Smooth muscle cell (in vitro differentiated cells): Measurements from ENCODE around the gene AMHR2. TPM values are rescaled to one million over a fixed set of nuclear protein-coding genes. Genes with fewer than 3 reads are reported as not detected.

Source experiments
- DNase-seq: peaks from one replicate; lab custom pipeline; 2025; ENCODE audit not compliant: unreplicated experiment; lab: John Stamatoyannopoulos, UW
- H2AFZ ChIP-seq: fragments of 200-600 bp; sonication (generic); 2 replicates; pipeline ENCODE4 v1.6.0; 2016; ENCODE audit warnings: antibody characterized with exemption, low read depth, mild to moderate bottlenecking
- H3F3A ChIP-seq: fragments of 200-600 bp; sonication (generic); 2 replicates; pipeline ENCODE4 v1.6.0; 2017; ENCODE audit warnings: antibody characterized with exemption, low read depth
- H3K27ac ChIP-seq: fragments of 200-600 bp; sonication (generic); 2 replicates; pipeline ENCODE4 v1.5.1; 2016; ENCODE audit warnings: low read depth, mild to moderate bottlenecking
- H3K27me3 ChIP-seq: fragments of 200-600 bp; sonication (generic); 2 replicates; pipeline ENCODE4 v1.6.1; 2016; ENCODE audit warnings: low read depth, mild to moderate bottlenecking
- H3K36me3 ChIP-seq: fragments of 200-600 bp; sonication (generic); 2 replicates; pipeline ENCODE4 v1.5.1; 2016; ENCODE audit warnings: low read depth
- H3K4me1 ChIP-seq: fragments of 200-600 bp; sonication (generic); 2 replicates; pipeline ENCODE4 v1.5.1; 2016; ENCODE audit warnings: low read depth
- H3K4me2 ChIP-seq: fragments of 200-600 bp; sonication (generic); 2 replicates; pipeline ENCODE4 v1.6.0; 2016; ENCODE audit warnings: mild to moderate bottlenecking
- H3K4me3 ChIP-seq: fragments of 200-600 bp; sonication (generic); 2 replicates; pipeline ENCODE4 v1.5.1; 2016; ENCODE audit warnings: mild to moderate bottlenecking
- H3K79me2 ChIP-seq: fragments of 200-600 bp; sonication (generic); 2 replicates; pipeline ENCODE4 v1.6.0; 2016; ENCODE audit warnings: low read depth, mild to moderate bottlenecking
- H3K9ac ChIP-seq: fragments of 200-600 bp; sonication (generic); 2 replicates; pipeline ENCODE4 v1.6.0; 2016; ENCODE audit warnings: low read depth
- H3K9me3 ChIP-seq: fragments of 200-600 bp; sonication (generic); replicated peaks from 2 replicates; pipeline ENCODE4 v1.5.1; 2016; ENCODE audit warnings: low read depth
- H4K20me1 ChIP-seq: fragments of 200-600 bp; sonication (generic); 2 replicates; pipeline ENCODE4 v1.6.0; 2016; ENCODE audit warnings: low read depth
- CTCF ChIP-seq: fragments of 200-600 bp; sonication (generic); IDR thresholded peaks from 2 replicates; pipeline ENCODE4 v1.5.1; 2017; ENCODE audit warnings: borderline replicate concordance, mild to moderate bottlenecking, antibody characterized with exemption; ENCODE audit not compliant: insufficient read depth, poor library complexity, severe bottlenecking
- WGBS: methylation state at CpG from one replicate; pipeline ENCODE4 v1.1.7; 2016; ENCODE audit warnings: low lambda C conversion rate; 5-methylcytosine and 5-hydroxymethylcytosine counted together
- polyA plus RNA-seq: library from polyadenylated mRNA; unstranded; fragments of >200 nt; fragmentation: Nextera tagmentation; extraction: Ambion mirVana; gene quantifications from 2 replicates; pipeline ENCODE4 v1.2.1, GENCODE V29; 2016
- total RNA-seq: library from RNA; depleted of rRNA; stranded (reverse); fragments of >200 nt; gene quantifications from 2 replicates; pipeline ENCODE4 v1.2.3, GENCODE V29; 2014

Gene AMHR2
- total and polyA plus RNA-seq, 2 experiments from 2014 or later = 0.49 TPM; not detected in 1

- Histone ChIP-seq H3K9ac (no peak overlapping the region), H3K4me3 (no peak overlapping the region), H4K20me1 (peaks cover 100% of the 10 kb centered on the region), H3K27ac (peak overlapping the region; percentile 63), H3K4me2 (no peak overlapping the region), H3K27me3 (no peaks in the 10 kb centered on the region), H3K36me3 (peaks cover 22% of the 10 kb centered on the region), H3K4me1 (peaks cover 7% of the 10 kb centered on the region), H3F3A (peaks cover 71% of the 10 kb centered on the region), H2AFZ (no peak overlapping the region), H3K79me2 (peaks cover 39% of the 10 kb centered on the region), H3K9me3 (no peaks in the 10 kb centered on the region)
- no peak for DNase-seq
- 87% methylated on average over 1 of the region's 1 CpG for WGBS
- TF ChIP-seq CTCF = no peak
Measured at GRCh38 chr12:53478865-53479264, 55.2 kb downstream of the AMHR2 start.

GRCh38 chr12:53479331-53479730 is 55.7 kb downstream of the AMHR2 start:
- TF ChIP-seq CTCF = no peak
- Histone ChIP-seq H3K79me2 (peaks cover 34% of the 10 kb centered on the region), H3K9me3 (no peaks in the 10 kb centered on the region), H3K4me1 (peaks cover 4% of the 10 kb centered on the region), H2AFZ (no peak overlapping the region), H3K27ac (peak overlapping the region; percentile 63), H3K4me2 (no peak overlapping the region), H3K27me3 (no peaks in the 10 kb centered on the region), H3F3A (peaks cover 76% of the 10 kb centered on the region), H4K20me1 (peaks cover 100% of the 10 kb centered on the region), H3K4me3 (no peak overlapping the region), H3K9ac (no peak overlapping the region), H3K36me3 (peaks cover 22% of the 10 kb centered on the region)
- no peak for DNase-seq
- WGBS = 84% methylated on average over 5 of the region's 5 CpGs

- Histone ChIP-seq H3F3A (peaks cover 71% of the 10 kb centered on the region), H2AFZ (no peak overlapping the region), H3K27me3 (no peaks in the 10 kb centered on the region), H3K4me2 (no peak overlapping the region), H3K9ac (no peak overlapping the region), H3K27ac (peak overlapping the region; percentile 63), H3K4me1 (peaks cover 4% of the 10 kb centered on the region), H3K9me3 (no peaks in the 10 kb centered on the region), H4K20me1 (peaks cover 100% of the 10 kb centered on the region), H3K4me3 (no peak overlapping the region), H3K79me2 (peaks cover 20% of the 10 kb centered on the region), H3K36me3 (peaks cover 10% of the 10 kb centered on the region)
- no peak for DNase-seq
- TF ChIP-seq CTCF = no peak
- WGBS = 83% methylated on average over 12 of the region's 12 CpGs
Measured at GRCh38 chr12:53480491-53481442, 57.1 kb downstream of the AMHR2 start.

Other genes with a start within 250 kb of the AMHR2 start
- 5.2 and 7.6 TPM in 2 replicates for gene ZNF740, start 243.1 kb upstream of the AMHR2 start, total RNA-seq
- 1.0 and 3.1 TPM in 2 replicates for gene ZNF740, start 243.1 kb upstream of the AMHR2 start, polyA plus RNA-seq
- gene CSAD, start 242.9 kb upstream of the AMHR2 start, total RNA-seq = 9.0 and 10.6 TPM in 2 replicates
- gene CSAD, start 242.9 kb upstream of the AMHR2 start, polyA plus RNA-seq = 4.8 and 11.8 TPM in 2 replicates
- gene ITGB7, start 216.6 kb upstream of the AMHR2 start, total RNA-seq = 5.8 TPM in 1 of 2 replicates, not detected in the other
- gene ITGB7, start 216.6 kb upstream of the AMHR2 start, polyA plus RNA-seq = 1.5 TPM in 1 of 2 replicates, not detected in the other
- 19.9 and 21.8 TPM in 2 replicates for gene RARG, start 191.6 kb upstream of the AMHR2 start, total RNA-seq
- gene RARG, start 191.6 kb upstream of the AMHR2 start, polyA plus RNA-seq = 31.3 and 32.9 TPM in 2 replicates
- gene ESPL1, start 155.6 kb upstream of the AMHR2 start, total RNA-seq = 3.1 and 4.7 TPM in 2 replicates
- gene ESPL1, start 155.6 kb upstream of the AMHR2 start, polyA plus RNA-seq = 2.0 and 3.5 TPM in 2 replicates
- 416 and 464 TPM in 2 replicates for gene PFDN5, start 128.3 kb upstream of the AMHR2 start, total RNA-seq
- gene PFDN5, start 128.3 kb upstream of the AMHR2 start, polyA plus RNA-seq = 523 and 540 TPM in 2 replicates
- 30.8 and 39.1 TPM in 2 replicates for gene MYG1, start 124.2 kb upstream of the AMHR2 start, total RNA-seq
- gene MYG1, start 124.2 kb upstream of the AMHR2 start, polyA plus RNA-seq = 56.9 and 60.9 TPM in 2 replicates
- 56.8 and 57.3 TPM in 2 replicates for gene AAAS, start 102.2 kb upstream of the AMHR2 start, total RNA-seq
- 58.3 and 65.7 TPM in 2 replicates for gene AAAS, start 102.2 kb upstream of the AMHR2 start, polyA plus RNA-seq
- gene SP7, start 87.5 kb upstream of the AMHR2 start, total RNA-seq = 0.04 and 0.40 TPM in 2 replicates
- gene SP7, start 87.5 kb upstream of the AMHR2 start, polyA plus RNA-seq = 0.38 TPM in 1 of 2 replicates, not detected in the other
- gene SP1, start 43.7 kb upstream of the AMHR2 start, total RNA-seq = 48.6 and 51.5 TPM in 2 replicates
- 10.1 and 10.2 TPM in 2 replicates for gene SP1, start 43.7 kb upstream of the AMHR2 start, polyA plus RNA-seq
- 45.7 and 65.3 TPM in 2 replicates for gene PRR13, start 17.9 kb downstream of the AMHR2 start, total RNA-seq
- 176 and 181 TPM in 2 replicates for gene PRR13, start 17.9 kb downstream of the AMHR2 start, polyA plus RNA-seq
- gene PCBP2, start 28.2 kb downstream of the AMHR2 start, total RNA-seq = 229 and 306 TPM in 2 replicates
- gene PCBP2, start 28.2 kb downstream of the AMHR2 start, polyA plus RNA-seq = 90.8 and 128 TPM in 2 replicates
- gene MAP3K12, start 75.6 kb downstream of the AMHR2 start, total RNA-seq = 11.9 and 34.6 TPM in 2 replicates
- gene MAP3K12, start 75.6 kb downstream of the AMHR2 start, polyA plus RNA-seq = 15.1 and 25.3 TPM in 2 replicates
- 21.3 and 31.8 TPM in 2 replicates for gene TARBP2, start 77.4 kb downstream of the AMHR2 start, total RNA-seq
- gene TARBP2, start 77.4 kb downstream of the AMHR2 start, polyA plus RNA-seq = 47.5 and 60.3 TPM in 2 replicates
- not detected in 2 replicates for gene NPFF, start 83.6 kb downstream of the AMHR2 start, total RNA-seq
- gene NPFF, start 83.6 kb downstream of the AMHR2 start, polyA plus RNA-seq = 0.38 and 2.6 TPM in 2 replicates
- gene ATF7, start 202.5 kb downstream of the AMHR2 start, total RNA-seq = 19.9 and 28.5 TPM in 2 replicates
- gene ATF7, start 202.5 kb downstream of the AMHR2 start, polyA plus RNA-seq = 15.2 and 19.0 TPM in 2 replicates